Epithelial cell of proximal tubule (primary cell): ENCODE data around the gene RBM20. TPM values are rescaled to one million over a fixed set of nuclear protein-coding genes. Genes with fewer than 3 reads are reported as not detected.
A peak's percentile ranks its signal among the peaks of the same experiment; 100 is the strongest.

Experiments used
- DNase-seq: peaks from one replicate; pipeline ENCODE4 v3.0.0-alpha.2; 2011; ENCODE audit warnings: low read depth
- H3K4me3 ChIP-seq: 2 replicates; pipeline ENCODE4 v1.5.1; 2011; ENCODE audit warnings: low read depth, mild to moderate bottlenecking, low read length
- CTCF ChIP-seq: conservative IDR thresholded peaks from 2 replicates; pipeline ENCODE4 v1.5.1; 2012; ENCODE audit warnings: low read depth, mild to moderate bottlenecking, low read length
- total RNA-seq: library from RNA; depleted of rRNA; stranded (reverse); fragments of >200 nt; gene quantifications from 2 replicates; pipeline ENCODE4 v1.2.3, GENCODE V29; 2015

Gene RBM20
- total RNA-seq, 1 donor from 2014 or later: 0.46 TPM

GRCh38 chr10:110758128-110758765 lies 114.1 kb downstream of the RBM20 start:
- H3K4me3 ChIP-seq: no peak overlapping the region
- DNase-seq: no peak
- TF ChIP-seq CTCF: no peak

DNA sequence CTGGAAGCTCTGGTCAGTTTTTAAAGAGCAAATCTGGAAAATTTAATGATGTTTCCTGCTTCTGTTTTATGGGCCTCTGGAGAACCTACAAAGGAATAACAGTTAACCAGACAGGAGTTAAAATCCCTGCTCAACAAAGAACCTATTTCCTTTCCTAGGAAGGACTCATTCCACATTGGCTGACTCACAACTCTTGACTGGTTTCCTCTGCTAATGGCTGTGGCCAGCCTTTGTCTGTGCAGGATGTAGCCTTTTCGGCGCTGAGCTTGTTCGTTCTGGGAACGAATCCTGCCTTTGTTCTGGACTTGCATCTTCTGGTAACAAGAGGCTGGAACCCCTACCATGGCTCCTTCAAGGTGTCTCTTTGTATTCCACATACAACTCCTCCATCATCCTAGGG lies 114.8 kb downstream of the RBM20 start:
- H3K4me3 ChIP-seq: no peak overlapping the region
- DNase-seq: no peak
- TF ChIP-seq CTCF: no peak

DNA sequence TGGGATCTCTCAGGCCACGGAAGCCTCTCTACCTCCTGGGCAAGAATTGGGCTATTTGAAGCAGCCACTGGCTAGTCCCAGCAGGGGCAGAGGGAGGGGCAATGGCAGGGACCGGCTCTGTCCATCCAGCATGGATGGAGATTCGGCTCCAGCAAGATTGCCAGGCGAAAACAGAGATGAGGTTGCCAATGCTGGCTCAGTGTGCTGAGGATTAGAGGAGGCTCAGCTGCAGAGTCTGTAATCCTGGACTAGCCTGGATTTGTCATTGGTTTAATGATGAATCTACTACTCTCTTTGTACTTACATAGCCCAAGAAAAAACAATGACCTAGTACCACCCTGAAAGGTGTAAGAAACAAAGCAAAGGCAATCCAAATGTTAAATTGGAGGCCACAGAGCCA lies 115.4 kb downstream of the RBM20 start:
- DNase-seq: no peak
- no peak overlapping the region for H3K4me3 ChIP-seq
- no peak for TF ChIP-seq CTCF

DNA sequence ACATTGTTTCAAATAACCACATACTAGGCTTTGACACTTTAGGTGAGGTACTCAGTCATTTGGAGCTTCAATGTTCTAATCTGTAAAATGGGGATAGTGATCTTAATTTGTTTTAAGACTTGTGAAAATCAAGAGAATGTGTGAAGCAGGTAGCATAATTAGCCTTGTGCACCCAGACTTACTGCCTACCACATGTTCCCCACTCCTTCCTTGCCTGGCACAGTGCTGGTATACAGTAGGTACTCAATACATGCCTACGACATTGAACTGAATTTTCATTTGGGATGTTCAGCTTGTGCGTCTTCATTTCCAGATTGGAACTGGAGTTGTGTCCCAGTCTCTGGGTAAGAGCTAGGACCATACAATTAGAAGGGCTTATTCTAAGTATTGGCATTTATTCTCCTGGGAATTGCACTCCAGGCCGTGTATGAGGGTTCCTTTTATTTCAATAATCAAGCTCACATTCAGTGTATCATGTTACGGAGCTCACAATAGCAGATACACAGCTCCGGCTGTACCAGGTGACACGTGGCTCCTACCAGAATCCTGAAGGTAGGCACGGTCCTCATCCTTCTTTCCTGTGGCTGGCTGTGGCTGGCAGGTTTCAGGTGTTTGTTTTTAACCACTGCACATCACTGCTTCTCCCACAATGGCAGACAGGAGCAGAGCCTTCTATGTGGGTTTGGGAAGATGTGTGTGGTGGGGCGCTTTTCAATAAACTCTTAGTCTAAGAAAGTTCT lies 118.1 kb downstream of the RBM20 start:
- DNase-seq: no peak
- no peak overlapping the region for H3K4me3 ChIP-seq
- no peak for TF ChIP-seq CTCF

GRCh38 chr10:110762849-110763211 lies 118.7 kb downstream of the RBM20 start:
- no peak overlapping the region for H3K4me3 ChIP-seq
- no peak for TF ChIP-seq CTCF
- DNase-seq: no peak

DNA sequence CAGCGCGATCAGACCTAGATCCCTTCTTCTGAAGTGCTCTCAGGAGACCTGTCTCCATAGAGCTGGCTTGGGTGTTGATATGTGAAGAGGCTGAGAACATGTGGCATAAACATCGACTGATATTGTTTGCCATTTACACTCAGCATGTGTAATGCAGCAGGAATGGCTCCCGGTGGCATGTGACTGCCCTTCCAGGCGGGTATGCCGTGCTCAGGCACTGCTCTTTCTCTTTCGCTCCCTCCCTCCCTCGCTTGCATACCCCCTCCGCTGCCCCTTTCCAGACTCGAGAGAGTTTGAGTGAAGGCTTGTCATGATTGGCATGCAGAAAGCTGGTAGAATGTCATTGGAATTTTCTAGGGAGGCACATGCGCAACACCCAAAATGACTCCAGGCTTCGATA lies 120.2 kb downstream of the RBM20 start:
- no peak for TF ChIP-seq CTCF
- DNase-seq: peak; percentile 39
- H3K4me3 ChIP-seq: peak overlapping the region; percentile 50
